NCI-H446 (cell line): ENCODE measurements around the gene CEP20.
"Not testable (repeated sequence)": the region's sequence is repeated elsewhere in the genome, so short reads cannot be mapped to it uniquely, and the experiment has no call there.

Experiments
- DNase-seq, 2 experiments: peaks; one replicate each; lab custom pipeline; 2025; lab: John Stamatoyannopoulos, UW

CEP20 gene

GRCh38 chr16:15857724-15858560 lies 30.5 kb downstream of the CEP20 start:
- no peak for DNase-seq

GRCh38 chr16:15856901-15857698 lies 31.3 kb downstream of the CEP20 start, which contains the start of gene MYH11:
TSS of gene MYH11 (minus strand) at chr16:15857028. CDS start at chr16:15838252, 18,776 bp downstream.
- DNase-seq = no peak

GRCh38 chr16:15856182-15856581 lies 32.2 kb downstream of the CEP20 start:
- no peak for DNase-seq

GRCh38 chr16:15855704-15856003 lies 32.7 kb downstream of the CEP20 start:
- no peak for DNase-seq

- DNase-seq = no peak
Observed at GRCh38 chr16:15854906-15855703, 33.3 kb downstream of the CEP20 start.

- DNase-seq = no peak
Observed at GRCh38 chr16:15854061-15854460, 34.3 kb downstream of the CEP20 start.

GRCh38 chr16:15853021-15853420 lies 35.4 kb downstream of the CEP20 start:
- no peak for DNase-seq

- DNase-seq = not testable (repeated sequence)
Observed at GRCh38 chr16:15850555-15850954, 37.8 kb downstream of the CEP20 start.

GRCh38 chr16:15849209-15849981 lies 39.0 kb downstream of the CEP20 start:
- no peak for DNase-seq

- DNase-seq = no peak
Observed at GRCh38 chr16:15847611-15848175, 40.7 kb downstream of the CEP20 start.

GRCh38 chr16:15846510-15846909 lies 41.9 kb downstream of the CEP20 start:
- DNase-seq = no peak

GRCh38 chr16:15843635-15844279 lies 44.6 kb downstream of the CEP20 start:
- no peak for DNase-seq

GRCh38 chr16:15839204-15839603 lies 49.2 kb downstream of the CEP20 start:
- DNase-seq = not testable (repeated sequence)

GRCh38 chr16:15837761-15838160 lies 50.6 kb downstream of the CEP20 start:
- DNase-seq = no peak

GRCh38 chr16:15836965-15837611 lies 51.3 kb downstream of the CEP20 start:
- no peak for DNase-seq

- no peak for DNase-seq
Observed at GRCh38 chr16:15836074-15836473, 52.3 kb downstream of the CEP20 start.

- no peak for DNase-seq
Observed at GRCh38 chr16:15835136-15835878, 53.1 kb downstream of the CEP20 start.

GRCh38 chr16:15834502-15834901 lies 53.9 kb downstream of the CEP20 start:
- DNase-seq = no peak

- DNase-seq = no peak
Observed at GRCh38 chr16:15833541-15833940, 54.9 kb downstream of the CEP20 start.
